Stimulated activated CD8-positive, alpha-beta memory T cell treated with anti-CD3 and anti-CD28 coated beads, Interleukin-12 subunit alpha, Interleukin-12 subunit beta, amount 100 ng/mL, for 4 hours (primary cell): ENCODE data around the gene TRIM71.
"Not testable (repeated sequence)": the region's sequence is repeated elsewhere in the genome, so short reads cannot be mapped to it uniquely, and the experiment has no call there.

Experiments
- DNase-seq: peaks from one replicate; pipeline ENCODE4 v3.0.0-alpha.2; 2020; ENCODE audit warnings: low read depth

The TRIM71 gene

GRCh38 chr3:32819551-32820348 lies 2.0 kb downstream of the TRIM71 start:
- no peak for DNase-seq

- DNase-seq = no peak
These were observed 2.6 kb downstream of the TRIM71 start for GRCh38 chr3:32820430-32820829.

DNA sequence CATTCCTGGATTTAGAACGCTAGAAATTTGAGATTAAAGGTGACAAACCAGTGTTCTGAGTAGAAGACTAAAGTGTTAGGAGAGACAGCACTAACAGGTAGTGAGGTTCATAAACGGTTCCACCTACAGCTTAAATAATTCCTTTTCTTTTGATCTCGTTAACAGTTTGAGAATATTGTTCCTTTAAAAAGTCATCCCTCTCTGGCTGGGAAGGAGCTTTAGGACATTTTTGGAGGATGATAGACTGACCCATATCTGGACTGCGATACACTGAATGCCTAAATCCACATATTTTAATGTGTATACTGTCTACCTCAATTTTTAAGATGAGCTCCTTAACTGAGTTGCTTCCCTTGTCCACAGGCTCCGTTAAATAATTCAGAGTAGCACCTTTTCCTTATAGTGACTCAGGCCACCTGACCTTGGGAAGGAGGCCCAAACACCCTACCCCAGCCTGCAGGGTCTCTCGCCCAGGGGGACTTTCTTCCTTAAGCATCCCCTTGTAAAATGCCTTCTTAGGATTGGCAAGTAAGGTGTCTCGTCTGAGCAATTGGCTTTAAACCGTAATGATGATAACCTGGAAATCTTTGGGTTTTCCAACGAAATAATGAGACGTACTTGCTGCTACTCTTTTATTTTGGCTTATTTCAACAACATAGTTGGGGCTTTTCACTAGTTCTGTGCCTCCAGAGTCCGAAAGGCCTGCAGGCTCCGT lies 3.3 kb downstream of the TRIM71 start:
- DNase-seq = no peak

GRCh38 chr3:32821686-32822296 lies 4.0 kb downstream of the TRIM71 start:
- no peak for DNase-seq

DNA sequence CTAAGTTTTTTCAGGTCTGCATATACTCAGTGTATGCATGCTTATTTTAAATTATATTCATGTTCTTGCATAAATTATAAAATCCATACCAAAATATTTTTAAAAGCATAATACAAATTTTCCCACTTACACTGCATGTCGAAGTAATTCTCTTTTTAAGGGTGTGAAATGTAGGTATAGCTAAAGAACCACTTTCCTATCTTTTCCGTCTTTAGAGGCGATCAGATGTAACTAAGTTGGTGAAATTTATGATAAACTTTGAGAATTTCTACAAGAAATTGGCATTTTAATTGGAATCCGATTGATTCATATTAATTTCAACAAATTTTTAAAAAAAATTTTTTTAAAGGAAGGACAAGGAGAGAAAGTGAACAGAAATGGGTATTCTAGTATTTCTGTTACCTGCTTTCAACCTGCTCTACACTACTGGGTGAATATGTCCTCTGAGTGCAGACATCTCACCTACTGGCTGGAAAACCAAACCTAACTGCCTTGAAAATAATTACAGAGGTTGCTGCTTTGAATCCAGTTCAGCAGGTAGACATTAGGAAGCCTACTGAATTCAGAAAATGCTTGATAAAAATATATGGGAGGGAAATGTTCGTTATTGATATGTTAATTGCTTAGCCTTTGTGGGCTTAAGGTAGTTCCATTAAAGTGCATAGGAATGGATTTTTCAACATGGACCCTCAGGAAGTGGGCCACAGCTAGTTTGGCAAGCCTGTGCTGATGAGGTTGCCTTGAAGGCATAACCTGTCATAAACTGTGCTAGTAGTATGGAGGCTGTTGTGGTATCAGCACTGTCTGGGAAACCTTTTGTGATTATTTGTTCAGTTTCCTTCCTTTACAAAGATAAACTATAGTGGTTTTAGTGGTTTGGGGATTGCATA lies 5.1 kb downstream of the TRIM71 start:
- no peak for DNase-seq

- not testable (repeated sequence) for DNase-seq
These were observed 5.9 kb downstream of the TRIM71 start for GRCh38 chr3:32823641-32824184.

GRCh38 chr3:32825601-32826375 lies 8.0 kb downstream of the TRIM71 start:
- no peak for DNase-seq

- DNase-seq = no peak
These were observed 13.3 kb downstream of the TRIM71 start for GRCh38 chr3:32831062-32831461.

DNA sequence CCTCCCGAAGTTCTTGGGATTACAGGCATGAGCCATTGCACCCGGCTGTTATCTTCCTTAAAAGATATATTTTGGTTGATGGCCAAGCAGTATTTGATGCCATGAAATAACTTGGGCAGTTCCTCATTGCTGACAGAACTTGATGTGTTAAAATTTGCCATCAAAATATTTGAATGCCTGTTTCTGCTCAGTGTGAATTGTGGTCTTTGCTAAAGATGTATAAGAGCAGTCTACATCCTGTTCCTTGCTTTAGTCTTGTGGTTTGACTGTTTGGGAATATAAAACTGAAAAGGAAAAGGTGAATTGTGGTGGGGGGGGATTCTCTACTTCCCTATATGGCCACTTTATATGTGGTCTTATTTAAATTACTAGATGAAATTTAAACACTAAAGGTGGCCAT lies 14.0 kb downstream of the TRIM71 start:
- no peak for DNase-seq

- DNase-seq = no peak
These were observed 14.4 kb downstream of the TRIM71 start for GRCh38 chr3:32832193-32832592.

- DNase-seq = no peak
These were observed 17.2 kb downstream of the TRIM71 start for GRCh38 chr3:32835049-32835371.

DNA sequence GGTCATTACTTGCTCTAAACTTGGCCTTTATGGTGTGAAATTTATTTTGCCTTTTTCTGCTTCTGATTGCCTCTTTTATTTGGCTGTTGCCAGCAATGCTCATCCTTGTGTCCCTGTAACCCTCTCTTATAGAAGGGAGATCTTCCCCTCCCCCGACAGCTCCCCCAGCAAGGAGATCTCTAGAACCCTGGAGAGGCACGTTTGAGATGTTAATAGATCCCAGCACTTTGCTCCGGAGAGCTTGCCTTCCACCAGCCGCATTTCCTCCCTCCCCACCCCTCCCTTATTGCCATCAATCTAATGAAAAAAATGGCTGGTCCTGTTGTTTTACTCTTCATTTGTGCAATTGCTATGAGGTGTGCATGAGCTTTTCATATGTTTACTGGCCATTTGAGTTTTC lies 18.2 kb downstream of the TRIM71 start:
- DNase-seq = no peak

GRCh38 chr3:32836601-32837000 lies 18.8 kb downstream of the TRIM71 start:
- DNase-seq = no peak

DNA sequence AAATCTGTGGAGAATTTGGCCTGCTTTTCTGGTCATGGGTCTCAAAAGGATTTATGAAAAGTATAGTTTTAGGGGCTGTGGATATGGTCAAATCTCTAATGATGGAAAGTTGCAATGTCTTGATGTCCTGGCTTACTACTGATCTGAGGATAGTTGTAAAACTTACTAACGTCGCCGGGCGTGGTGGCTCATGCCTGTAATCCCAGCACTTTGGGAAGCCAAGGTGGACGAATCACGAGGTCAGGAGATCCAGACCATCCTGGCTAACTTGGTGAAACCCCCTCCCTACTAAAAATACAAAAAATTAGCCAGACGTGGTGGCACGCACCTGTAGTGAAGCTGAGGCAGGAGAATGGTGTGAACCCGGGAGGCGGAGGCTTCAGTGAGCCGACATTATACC lies 19.6 kb downstream of the TRIM71 start:
- DNase-seq = no peak

DNA sequence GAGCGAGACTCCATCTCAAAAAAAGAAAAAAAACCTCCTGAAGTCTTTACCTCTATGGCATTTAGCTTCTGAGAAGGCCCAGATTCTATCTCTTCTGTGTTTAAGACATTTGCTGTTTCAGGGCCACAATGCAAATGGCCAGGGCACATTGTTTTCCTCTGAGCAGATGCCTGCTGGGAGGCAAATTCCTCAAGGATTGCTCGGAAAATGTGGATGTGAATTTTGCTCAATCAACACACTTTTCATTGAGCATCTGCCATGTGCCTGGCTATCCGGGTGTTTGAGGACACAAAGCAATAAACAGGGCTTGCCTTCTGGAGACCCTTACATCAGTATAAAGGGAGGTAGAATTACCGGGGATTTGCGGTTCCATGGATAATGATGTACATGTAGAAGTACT lies 20.0 kb downstream of the TRIM71 start:
- no peak for DNase-seq

DNA sequence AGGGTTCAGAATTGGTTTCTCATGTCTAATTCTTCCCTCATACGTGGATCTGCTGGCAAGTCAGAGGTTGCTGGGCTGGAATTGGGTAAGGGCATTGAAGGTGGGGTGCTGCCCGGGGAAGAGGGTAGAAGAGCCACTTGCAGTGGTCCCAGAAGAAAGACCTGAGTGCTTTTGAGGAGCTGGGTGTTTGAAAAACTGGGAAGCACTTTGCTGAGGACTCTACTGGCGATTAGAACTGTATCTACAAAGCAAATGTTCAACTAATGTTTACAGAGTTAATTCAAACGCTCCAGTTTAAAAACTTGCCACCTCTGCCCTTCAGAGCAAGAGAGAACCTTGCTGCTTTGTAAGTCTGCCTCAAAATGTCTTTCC lies 21.9 kb downstream of the TRIM71 start:
- no peak for DNase-seq

DNA sequence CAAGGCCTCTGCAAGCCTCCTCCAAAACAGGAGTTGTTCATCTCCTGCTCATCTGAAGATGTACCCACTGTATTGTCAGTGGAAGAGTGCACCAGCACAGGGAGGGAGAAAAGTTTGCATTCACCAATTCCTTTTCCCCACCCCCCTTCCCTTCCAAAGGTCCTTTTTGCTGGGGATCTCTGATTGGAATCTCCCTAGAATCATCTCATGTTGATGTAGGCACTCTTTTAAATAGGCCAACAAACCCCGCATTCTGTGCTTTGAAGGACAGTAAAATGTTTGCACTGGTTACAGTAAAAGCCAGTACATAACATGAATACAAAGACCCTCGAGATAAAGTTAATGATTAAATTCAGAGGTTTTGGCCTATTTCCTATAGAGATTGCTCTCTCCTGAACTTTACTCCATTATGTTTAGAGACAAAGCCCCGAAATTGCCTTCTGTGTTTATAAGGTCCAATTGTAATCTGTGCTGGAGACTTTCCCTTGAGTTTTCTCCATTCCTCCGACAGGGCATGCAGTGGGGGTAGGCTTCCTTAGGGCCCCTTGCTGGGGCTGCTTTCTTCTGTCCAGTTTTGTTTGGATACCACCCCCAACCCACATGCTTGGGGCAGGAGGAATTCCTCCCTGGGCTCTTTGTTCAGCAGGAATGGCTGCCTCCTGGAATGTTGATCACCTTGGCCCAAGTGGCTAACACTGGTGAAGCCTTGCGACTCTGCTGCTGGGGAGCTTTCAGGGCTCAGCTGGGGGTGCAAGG lies 22.5 kb downstream of the TRIM71 start:
- DNase-seq = no peak

- no peak for DNase-seq
These were observed 23.5 kb downstream of the TRIM71 start for GRCh38 chr3:32841341-32841740.

DNA sequence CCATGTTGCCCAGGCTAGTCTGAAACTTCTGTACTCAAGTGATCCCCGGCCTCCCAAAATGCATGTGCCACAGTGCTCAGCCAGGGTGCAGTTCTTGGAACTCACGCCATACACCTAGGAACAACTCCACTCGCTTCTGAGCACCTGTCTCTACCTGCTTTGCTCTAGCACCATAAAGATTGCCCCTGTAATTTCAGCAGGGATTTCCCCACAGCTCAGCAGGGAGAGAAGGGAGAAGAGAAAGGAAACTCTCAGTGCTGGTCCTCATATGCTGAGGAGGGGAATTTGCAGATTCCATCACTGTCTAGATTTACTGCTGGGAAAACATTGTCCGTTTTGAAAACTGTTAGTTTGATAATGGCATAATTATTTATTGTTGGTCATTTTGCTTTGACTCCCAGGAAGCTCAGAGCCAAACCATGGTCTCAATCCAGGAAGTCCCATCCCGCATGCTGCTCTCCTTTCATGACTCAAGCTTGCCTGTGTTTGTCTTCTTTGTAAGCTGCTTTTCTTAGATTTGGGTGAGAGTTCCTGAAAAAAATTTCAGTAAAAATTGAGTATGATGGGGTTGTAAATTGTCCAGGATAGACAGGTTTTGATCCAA lies 24.2 kb downstream of the TRIM71 start:
- DNase-seq = no peak

DNA sequence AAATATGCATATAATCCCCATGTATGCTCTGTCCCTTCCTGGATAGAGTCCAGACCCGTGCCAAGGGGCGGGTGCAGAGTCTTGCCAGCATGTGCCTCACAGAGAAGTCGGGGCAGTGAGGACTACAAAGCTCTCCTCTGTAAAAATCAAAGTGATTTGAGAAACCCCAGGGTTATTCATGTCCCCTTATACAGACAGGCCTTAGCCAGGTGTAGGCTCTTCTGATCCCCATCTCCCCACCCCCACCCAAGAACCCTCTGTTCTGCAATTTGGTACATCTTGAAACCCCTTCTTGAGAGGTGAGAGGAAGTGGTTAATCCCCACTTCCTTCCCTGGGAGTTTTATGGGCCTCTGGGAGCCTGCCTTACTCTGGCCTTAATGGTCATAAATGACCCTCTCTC lies 24.7 kb downstream of the TRIM71 start:
- DNase-seq = no peak
